Kidney glomerular epithelial cell (primary cell): ENCODE data around the gene PEX14.

Experiments
- DNase-seq: peaks from one replicate; lab custom pipeline; 2025; lab: John Stamatoyannopoulos, UW

The PEX14 gene

GRCh38 chr1:10635085-10635896, 160.5 kb downstream of the PEX14 start:
- no peak for DNase-seq

- DNase-seq = no peak
Measured at GRCh38 chr1:10635992-10636391, 161.2 kb downstream of the PEX14 start.

GRCh38 chr1:10637400-10637799, 162.7 kb downstream of the PEX14 start:
- DNase-seq = no peak

GRCh38 chr1:10637834-10638558, 163.2 kb downstream of the PEX14 start:
- no peak for DNase-seq

- no peak for DNase-seq
Measured at GRCh38 chr1:10638559-10639005, 163.8 kb downstream of the PEX14 start.

GRCh38 chr1:10639011-10639774, 164.4 kb downstream of the PEX14 start:
- DNase-seq = no peak

GRCh38 chr1:10639775-10640578, 165.2 kb downstream of the PEX14 start:
- no peak for DNase-seq

- no peak for DNase-seq
Measured at GRCh38 chr1:10640843-10641553, 166.2 kb downstream of the PEX14 start.

GRCh38 chr1:10641976-10642375, 167.2 kb downstream of the PEX14 start:
- no peak for DNase-seq

- DNase-seq = no peak
Measured at GRCh38 chr1:10642403-10643080, 167.8 kb downstream of the PEX14 start.

GRCh38 chr1:10643607-10644306, 169.0 kb downstream of the PEX14 start:
- DNase-seq = no peak

- DNase-seq = no peak
Measured at GRCh38 chr1:10644307-10645128, 169.8 kb downstream of the PEX14 start.

GRCh38 chr1:10646347-10646861, 171.7 kb downstream of the PEX14 start:
- no peak for DNase-seq

GRCh38 chr1:10647414-10648170, 172.8 kb downstream of the PEX14 start:
- DNase-seq = no peak

GRCh38 chr1:10648689-10649516, 174.2 kb downstream of the PEX14 start:
- no peak for DNase-seq

GRCh38 chr1:10649517-10650201, 174.9 kb downstream of the PEX14 start:
- no peak for DNase-seq
